Measurements from ENCODE around the gene TGM3. TPM values are rescaled to one million over a fixed set of nuclear protein-coding genes. Genes with fewer than 3 reads are reported as not detected.

TGM3 gene
- total RNA-seq, 1 experiment from 2014 or later: not detected

- no peak for DNase-seq (ENCODE audit: low read depth, low spot score)
- Histone ChIP-seq H3K27me3 (ENCODE audit: insufficient read depth, low read length) (0 out of 2 replicates have a peak, but pooled peaks cover 12% of the 10 kb centered on the region), H3K9me2 (ENCODE audit: insufficient read depth) (no peaks in the 10 kb centered on the region), H3K79me2 (ENCODE audit: insufficient read depth, low read length) (no peaks in the 10 kb centered on the region), H3K9ac (ENCODE audit: low read length) (no peak overlapping the region), H3K36me3 (ENCODE audit: control insufficient read depth in 1 of 2, insufficient read depth in 2 of 2, low read length in 2 of 2) (no peaks in the 10 kb centered on the region), H3K4me3 (replicated peaks in 1 of 2; ENCODE audit: low read depth in 1 of 2, low read length in 2 of 2) (no peak overlapping the region), H3K4me1 (ENCODE audit: control insufficient read depth in 1 of 2, insufficient read depth in 2 of 2, low read length in 2 of 2) (no peaks in the 10 kb centered on the region), H3K4me2 (ENCODE audit: low read length) (no peak overlapping the region), H4K20me1 (ENCODE audit: insufficient read depth) (no peaks in the 10 kb centered on the region), H2AFZ (ENCODE audit: low read depth, low read length, poor library complexity, severe bottlenecking) (no peak overlapping the region), H3K27ac (ENCODE audit: low read depth, low read length) (no peak overlapping the region), H3K9me3 (ENCODE audit: control insufficient read depth in 1 of 2, insufficient read depth in 1 of 2, low read depth in 1 of 2, low read length in 2 of 2) (no peaks in the 10 kb centered on the region)
- CTCF ChIA-PET: no interaction called here
- TF ChIP-seq, protein P1, sequence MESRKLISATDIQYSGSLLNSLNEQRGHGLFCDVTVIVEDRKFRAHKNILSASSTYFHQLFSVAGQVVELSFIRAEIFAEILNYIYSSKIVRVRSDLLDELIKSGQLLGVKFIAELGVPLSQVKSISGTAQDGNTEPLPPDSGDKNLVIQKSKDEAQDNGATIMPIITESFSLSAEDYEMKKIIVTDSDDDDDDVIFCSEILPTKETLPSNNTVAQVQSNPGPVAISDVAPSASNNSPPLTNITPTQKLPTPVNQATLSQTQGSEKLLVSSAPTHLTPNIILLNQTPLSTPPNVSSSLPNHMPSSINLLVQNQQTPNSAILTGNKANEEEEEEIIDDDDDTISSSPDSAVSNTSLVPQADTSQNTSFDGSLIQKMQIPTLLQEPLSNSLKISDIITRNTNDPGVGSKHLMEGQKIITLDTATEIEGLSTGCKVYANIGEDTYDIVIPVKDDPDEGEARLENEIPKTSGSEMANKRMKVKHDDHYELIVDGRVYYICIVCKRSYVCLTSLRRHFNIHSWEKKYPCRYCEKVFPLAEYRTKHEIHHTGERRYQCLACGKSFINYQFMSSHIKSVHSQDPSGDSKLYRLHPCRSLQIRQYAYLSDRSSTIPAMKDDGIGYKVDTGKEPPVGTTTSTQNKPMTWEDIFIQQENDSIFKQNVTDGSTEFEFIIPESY (IDR thresholded peaks at IDR 0.05; ENCODE audit: extremely low read depth, insufficient replicate concordance, low read length): no peak
- TF ChIP-seq EZH2 (IDR thresholded peaks at IDR 0.05): no peak
- TF ChIP-seq ZFX (IDR thresholded peaks at IDR 0.05): no peak
- no peak for TF ChIP-seq POLR2A (IDR thresholded peaks at IDR 0.05; ENCODE audit: borderline replicate concordance, extremely low read depth, insufficient read depth, insufficient read length)
- TF ChIP-seq CTCF (IDR thresholded peaks at IDR 0.05 in 2 of 3, conservative IDR thresholded peaks at IDR 0.05 in 1 of 3; ENCODE audit: borderline replicate concordance in 1 of 3, insufficient read depth in 1 of 3, low read depth in 2 of 3, low read length in 2 of 3): no peak
- no peak for TF ChIP-seq SIN3A (IDR thresholded peaks at IDR 0.05; ENCODE audit: low read depth)
- TF ChIP-seq, protein P2, sequence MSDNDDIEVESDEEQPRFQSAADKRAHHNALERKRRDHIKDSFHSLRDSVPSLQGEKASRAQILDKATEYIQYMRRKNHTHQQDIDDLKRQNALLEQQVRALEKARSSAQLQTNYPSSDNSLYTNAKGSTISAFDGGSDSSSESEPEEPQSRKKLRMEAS (IDR thresholded peaks at IDR 0.05): no peak
- no peak for TF ChIP-seq ZNF274 (IDR thresholded peaks at IDR 0.05; ENCODE audit: low read depth, low read length)
- TF ChIP-seq, protein P3, sequence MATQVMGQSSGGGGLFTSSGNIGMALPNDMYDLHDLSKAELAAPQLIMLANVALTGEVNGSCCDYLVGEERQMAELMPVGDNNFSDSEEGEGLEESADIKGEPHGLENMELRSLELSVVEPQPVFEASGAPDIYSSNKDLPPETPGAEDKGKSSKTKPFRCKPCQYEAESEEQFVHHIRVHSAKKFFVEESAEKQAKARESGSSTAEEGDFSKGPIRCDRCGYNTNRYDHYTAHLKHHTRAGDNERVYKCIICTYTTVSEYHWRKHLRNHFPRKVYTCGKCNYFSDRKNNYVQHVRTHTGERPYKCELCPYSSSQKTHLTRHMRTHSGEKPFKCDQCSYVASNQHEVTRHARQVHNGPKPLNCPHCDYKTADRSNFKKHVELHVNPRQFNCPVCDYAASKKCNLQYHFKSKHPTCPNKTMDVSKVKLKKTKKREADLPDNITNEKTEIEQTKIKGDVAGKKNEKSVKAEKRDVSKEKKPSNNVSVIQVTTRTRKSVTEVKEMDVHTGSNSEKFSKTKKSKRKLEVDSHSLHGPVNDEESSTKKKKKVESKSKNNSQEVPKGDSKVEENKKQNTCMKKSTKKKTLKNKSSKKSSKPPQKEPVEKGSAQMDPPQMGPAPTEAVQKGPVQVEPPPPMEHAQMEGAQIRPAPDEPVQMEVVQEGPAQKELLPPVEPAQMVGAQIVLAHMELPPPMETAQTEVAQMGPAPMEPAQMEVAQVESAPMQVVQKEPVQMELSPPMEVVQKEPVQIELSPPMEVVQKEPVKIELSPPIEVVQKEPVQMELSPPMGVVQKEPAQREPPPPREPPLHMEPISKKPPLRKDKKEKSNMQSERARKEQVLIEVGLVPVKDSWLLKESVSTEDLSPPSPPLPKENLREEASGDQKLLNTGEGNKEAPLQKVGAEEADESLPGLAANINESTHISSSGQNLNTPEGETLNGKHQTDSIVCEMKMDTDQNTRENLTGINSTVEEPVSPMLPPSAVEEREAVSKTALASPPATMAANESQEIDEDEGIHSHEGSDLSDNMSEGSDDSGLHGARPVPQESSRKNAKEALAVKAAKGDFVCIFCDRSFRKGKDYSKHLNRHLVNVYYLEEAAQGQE (IDR thresholded peaks at IDR 0.05; ENCODE audit: low read depth): no peak
- TF ChIP-seq TCF7L2 (IDR thresholded peaks at IDR 0.05; ENCODE audit: borderline replicate concordance, extremely low read depth, insufficient read depth, insufficient read length): no peak
- no peak for TF ChIP-seq CBX3 (IDR thresholded peaks at IDR 0.05; ENCODE audit: low read depth)
- no peak for TF ChIP-seq YY1 (IDR thresholded peaks at IDR 0.05; ENCODE audit: extremely low read depth, insufficient replicate concordance, low read depth, low read length)
- no peak for TF ChIP-seq FOSL1 (IDR thresholded peaks at IDR 0.05; ENCODE audit: low read depth)
- TF ChIP-seq JUND (IDR thresholded peaks at IDR 0.05): no peak
- TF ChIP-seq, protein P4, sequence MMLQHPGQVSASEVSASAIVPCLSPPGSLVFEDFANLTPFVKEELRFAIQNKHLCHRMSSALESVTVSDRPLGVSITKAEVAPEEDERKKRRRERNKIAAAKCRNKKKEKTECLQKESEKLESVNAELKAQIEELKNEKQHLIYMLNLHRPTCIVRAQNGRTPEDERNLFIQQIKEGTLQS (IDR thresholded peaks at IDR 0.05): no peak
- no peak for TF ChIP-seq EGR1 (IDR thresholded peaks at IDR 0.05; ENCODE audit: low read depth)
- no peak for TF ChIP-seq SP1 (IDR thresholded peaks at IDR 0.05; ENCODE audit: low read depth)
- no peak for TF ChIP-seq ELF1 (IDR thresholded peaks at IDR 0.05; ENCODE audit: borderline replicate concordance, low read depth)
- TF ChIP-seq CEBPB (IDR thresholded peaks at IDR 0.05; ENCODE audit: low read depth): no peak
- intact Hi-C loops (cut with micrococcal nuclease): no loop called here
- POLR2A ChIA-PET: no interaction called here
- no peak for ATAC-seq
- no TSS peak for BruUV-seq (replicated peaks)
- RAD21 ChIA-PET (ENCODE audit: low non-redundant PET in 1 of 2, low total read pairs in 2 of 2, uncharacterized antibody in 2 of 2, unreplicated experiment in 2 of 2): no interaction called here
Measured at GRCh38 chr20:2323051-2323450, 27.2 kb downstream of the TGM3 start.

All from HCT116 (cell line).